ENCODE data around the gene CD99.
A peak's percentile ranks its signal among the peaks of the same experiment; 100 is the strongest.

The CD99 gene

DNA sequence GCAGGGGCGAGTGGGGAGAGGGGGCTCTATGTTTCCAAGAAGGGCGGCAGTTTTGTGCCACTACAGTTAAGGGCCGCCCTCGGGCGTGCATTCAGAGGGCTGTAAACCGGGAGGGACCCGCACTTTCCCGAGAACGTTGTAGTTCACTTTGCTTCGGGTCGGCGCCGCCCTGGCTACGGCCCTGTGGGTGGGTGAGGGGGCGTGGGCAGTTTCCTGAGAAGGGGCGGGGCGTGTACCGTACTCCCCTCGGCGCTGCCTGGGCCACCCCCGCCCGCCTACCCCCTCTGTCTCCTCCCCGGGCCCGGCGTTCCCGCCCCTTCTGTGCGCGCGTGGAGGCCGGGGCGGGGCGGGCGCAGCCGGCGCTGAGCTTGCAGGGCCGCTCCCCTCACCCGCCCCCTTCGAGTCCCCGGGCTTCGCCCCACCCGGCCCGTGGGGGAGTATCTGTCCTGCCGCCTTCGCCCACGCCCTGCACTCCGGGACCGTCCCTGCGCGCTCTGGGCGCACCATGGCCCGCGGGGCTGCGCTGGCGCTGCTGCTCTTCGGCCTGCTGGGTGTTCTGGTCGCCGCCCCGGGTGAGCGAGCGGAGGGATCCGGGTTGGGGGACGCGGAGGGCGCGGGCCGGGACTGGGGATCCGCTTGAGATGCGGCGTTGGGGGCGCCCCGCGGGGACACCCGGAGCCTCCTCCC is at the start of gene CD99:
Gene CD99 (plus strand): TSS at position 440 of the 687 bp plus-strand sequence. CDS start 66 bp downstream, at position 506.
- no peak for DNase-seq (ENCODE audit: low read depth, low spot score)
- no peak for TF ChIP-seq CTCF (IDR thresholded peaks at IDR 0.05; ENCODE audit: insufficient read depth, low read length, missing control alignments)
- CTCF ChIA-PET, result no interaction called here

GRCh38 chrX:2642146-2642545 is 48.9 kb upstream of the CD99 start:
- no peak for DNase-seq (ENCODE audit: low read depth, low spot score)
- TF ChIP-seq CTCF (IDR thresholded peaks at IDR 0.05; ENCODE audit: insufficient read depth, low read length, missing control alignments), result no peak
- no peak overlapping the region for H3K4me3 ChIP-seq (ENCODE audit: low read depth, low read length)
- POLR2A ChIA-PET, result no interaction called here
- CTCF ChIA-PET, result no interaction called here

More for the DNA sequence above, at the start of gene CD99:
- H3K4me3 ChIP-seq (ENCODE audit: low read depth, low read length), result peak within 1 kb of the TSS; percentile 82
- POLR2A ChIA-PET, result no interaction called here

- ChIA-PET CTCF (no interaction called here), POLR2A (no interaction called here)
- TF ChIP-seq CTCF (IDR thresholded peaks at IDR 0.05; ENCODE audit: insufficient read depth, low read length, missing control alignments), result no peak
- no peak for DNase-seq (ENCODE audit: low read depth, low spot score)
- no peak overlapping the region for H3K4me3 ChIP-seq (ENCODE audit: low read depth, low read length)
Measured at GRCh38 chrX:2642791-2643190, 48.3 kb upstream of the CD99 start.

DNA sequence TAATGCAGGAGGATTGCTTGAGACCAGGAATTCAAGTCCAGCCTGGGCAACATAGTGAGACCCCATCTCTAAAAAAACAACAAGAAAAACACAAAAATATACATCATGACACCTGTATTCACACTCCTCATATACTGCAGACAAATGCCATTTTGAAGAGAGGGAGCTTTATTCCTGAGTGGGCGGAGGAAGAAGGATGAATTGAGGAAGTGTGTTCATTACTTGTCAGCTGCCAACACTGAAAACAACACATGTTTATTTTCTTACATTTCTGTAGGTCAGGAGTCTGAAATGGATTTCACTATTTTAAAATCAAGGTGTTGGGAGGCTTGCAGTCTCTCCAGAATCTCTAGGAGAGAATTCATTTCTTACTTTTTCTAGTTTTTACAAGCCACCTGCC is 47.2 kb upstream of the CD99 start:
- no peak for TF ChIP-seq CTCF (IDR thresholded peaks at IDR 0.05; ENCODE audit: insufficient read depth, low read length, missing control alignments)
- ChIA-PET POLR2A (no interaction called here), CTCF (no interaction called here)
- no peak overlapping the region for H3K4me3 ChIP-seq (ENCODE audit: low read depth, low read length)
- no peak for DNase-seq (ENCODE audit: low read depth, low spot score)

DNA sequence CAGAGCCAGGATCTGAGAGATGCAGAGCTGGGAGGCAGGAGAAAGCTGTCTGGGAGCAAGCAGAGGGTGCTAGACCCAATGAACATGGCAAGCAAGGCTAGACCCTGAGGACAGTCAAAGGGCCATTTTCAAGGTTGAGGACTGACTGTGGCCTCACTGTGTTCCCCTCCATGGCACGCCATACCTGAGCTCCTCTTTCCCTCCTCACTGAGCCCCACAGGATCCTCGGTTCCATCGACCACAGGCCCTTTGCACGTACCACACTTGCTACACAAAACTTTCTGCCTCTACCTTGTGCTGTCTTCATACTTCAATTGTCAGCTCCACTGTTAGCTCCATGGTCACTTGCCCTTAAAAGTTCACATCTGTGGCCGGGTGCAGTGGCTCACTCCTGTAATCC is 45.5 kb upstream of the CD99 start:
- CTCF ChIA-PET, result no interaction called here
- TF ChIP-seq CTCF (IDR thresholded peaks at IDR 0.05; ENCODE audit: insufficient read depth, low read length, missing control alignments), result no peak
- no peak for DNase-seq (ENCODE audit: low read depth, low spot score)
- no peak overlapping the region for H3K4me3 ChIP-seq (ENCODE audit: low read depth, low read length)
- POLR2A ChIA-PET, result no interaction called here

DNA sequence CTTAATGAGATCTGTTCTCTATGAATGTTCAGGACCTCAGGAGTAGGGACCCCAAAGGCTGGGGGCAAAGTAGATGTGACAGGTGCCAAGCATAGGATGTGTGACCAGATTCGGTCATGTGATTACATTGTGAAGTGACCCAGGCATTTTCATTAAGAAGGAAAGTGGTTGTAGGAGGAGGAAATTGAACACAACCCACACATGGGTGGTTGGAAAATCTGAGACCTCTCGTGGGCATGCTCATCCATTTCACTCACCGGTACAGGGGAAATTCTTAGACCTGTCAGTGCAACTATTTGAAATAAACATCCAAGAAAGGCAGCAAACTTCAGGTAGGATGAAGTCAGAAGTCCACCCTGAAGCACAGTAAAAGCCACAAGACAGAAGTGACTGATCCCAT is 43.5 kb upstream of the CD99 start:
- no peak for DNase-seq (ENCODE audit: low read depth, low spot score)
- H3K4me3 ChIP-seq (ENCODE audit: low read depth, low read length), result no peak overlapping the region
- TF ChIP-seq CTCF (IDR thresholded peaks at IDR 0.05; ENCODE audit: insufficient read depth, low read length, missing control alignments), result no peak
- CTCF ChIA-PET, result no interaction called here
- POLR2A ChIA-PET, result no interaction called here

Measured in AG04449 (cell line).